HG02678 (cell line): ENCODE results near the gene TADA3.

Source experiments
- ATAC-seq: cut with Tn5 transposase; IDR thresholded peaks from one replicate; pipeline ENCODE4 v1.9.1; 2021; ENCODE audit warnings: mild to moderate bottlenecking, moderate library complexity; ENCODE audit not compliant: unreplicated experiment

The TADA3 gene

DNA sequence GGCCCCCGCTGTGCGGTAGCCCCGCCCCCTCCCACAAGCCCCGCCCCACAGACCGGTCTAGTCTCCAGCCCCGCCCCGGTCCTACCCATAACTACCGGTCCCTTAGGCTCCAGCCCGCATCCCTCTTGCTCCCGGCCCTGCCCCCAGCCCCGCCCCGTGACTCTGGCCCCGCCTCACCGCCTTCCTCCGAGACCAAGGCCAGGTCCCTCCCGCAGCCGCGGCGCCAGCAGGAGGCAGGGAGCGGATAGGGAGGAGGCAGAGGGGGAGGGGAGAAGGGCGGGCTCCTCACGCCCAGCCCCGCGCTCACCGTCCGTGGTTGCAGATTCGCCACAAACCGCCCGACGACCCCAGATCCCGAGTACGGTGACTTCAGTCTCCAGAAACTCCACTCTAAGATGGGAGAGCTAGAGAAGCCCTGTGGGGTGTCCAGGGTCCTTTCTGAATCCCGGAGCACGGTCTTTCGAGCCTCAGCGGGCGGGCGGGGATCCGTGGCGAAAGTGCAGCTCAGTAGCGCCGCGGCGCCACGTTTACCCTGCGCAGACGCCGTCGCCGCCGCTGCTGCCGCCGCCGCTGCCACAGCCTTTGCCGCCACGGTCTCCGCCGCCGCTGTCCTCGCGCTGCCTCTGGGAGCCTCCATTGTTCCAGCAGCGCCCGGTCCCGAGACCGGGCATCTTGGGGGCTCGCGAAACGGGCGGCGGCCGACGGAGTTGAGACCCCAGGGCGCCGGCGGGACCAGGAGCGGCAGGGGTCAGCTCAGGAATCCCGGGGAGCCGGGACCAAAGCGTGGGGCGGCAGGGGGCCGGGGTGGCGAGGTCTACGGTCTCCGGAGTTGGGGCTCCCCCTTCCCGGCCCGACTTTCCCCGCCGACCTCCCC is 60.8 kb downstream of the TADA3 start, which contains the start of gene BRPF1:
TSS of gene BRPF1 (plus strand) at position 530 of the 874 bp plus-strand sequence. CDS start 2,406 bp downstream, outside the sequence.
- peak; percentile 92 for ATAC-seq

DNA sequence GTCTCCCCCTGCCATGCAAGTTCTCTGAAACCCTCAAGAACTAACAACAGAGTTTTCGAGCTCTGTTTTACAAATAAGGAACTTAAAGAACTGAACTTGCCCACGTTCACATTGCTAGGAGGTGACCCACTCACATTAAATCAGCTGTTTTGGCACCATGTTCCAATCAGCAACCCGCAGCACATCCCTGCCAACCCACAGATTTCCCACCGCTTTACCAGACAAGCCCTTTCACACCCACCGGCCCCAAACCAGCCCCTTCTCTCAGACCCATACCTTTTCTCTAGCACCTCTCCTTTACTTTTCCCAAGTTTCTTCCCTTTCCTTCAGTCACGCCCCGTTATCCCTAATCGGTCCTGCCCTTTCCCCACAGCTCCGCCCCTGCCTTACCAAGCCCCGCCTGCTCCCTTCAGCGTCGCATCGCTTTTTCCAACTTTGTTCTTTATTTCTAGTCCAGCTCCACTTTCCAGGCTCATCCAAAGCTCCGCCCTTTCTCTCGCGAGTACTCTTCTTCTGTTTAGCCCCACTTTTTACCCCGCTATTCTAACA is 61.5 kb downstream of the TADA3 start:
- peak; percentile 44 for ATAC-seq
